GM19240 (cell line): ENCODE measurements around the gene KIF26A.

Experiments
- DNase-seq: peaks from one replicate; pipeline ENCODE4 v3.0.0; 2011; ENCODE audit warnings: low spot score; ENCODE audit not compliant: insufficient read length

The KIF26A gene

GRCh38 chr14:104101086-104101621 lies 37.2 kb upstream of the KIF26A start:
- DNase-seq, result no peak

GRCh38 chr14:104101651-104102281 lies 36.6 kb upstream of the KIF26A start:
- no peak for DNase-seq

- no peak for DNase-seq
Observed at GRCh38 chr14:104102282-104102914, 36.0 kb upstream of the KIF26A start.

- DNase-seq, result no peak
Observed at GRCh38 chr14:104103061-104103445, 35.3 kb upstream of the KIF26A start.

GRCh38 chr14:104103446-104104075 lies 34.8 kb upstream of the KIF26A start:
- no peak for DNase-seq

GRCh38 chr14:104104076-104104901 lies 34.1 kb upstream of the KIF26A start:
- no peak for DNase-seq

- DNase-seq, result no peak
Observed at GRCh38 chr14:104105071-104105821, 33.1 kb upstream of the KIF26A start.

- DNase-seq, result no peak
Observed at GRCh38 chr14:104105822-104106470, 32.4 kb upstream of the KIF26A start.

- no peak for DNase-seq
Observed at GRCh38 chr14:104106471-104106991, 31.9 kb upstream of the KIF26A start.

- DNase-seq, result no peak
Observed at GRCh38 chr14:104107101-104107581, 31.2 kb upstream of the KIF26A start.

GRCh38 chr14:104107611-104108569 lies 30.5 kb upstream of the KIF26A start:
- DNase-seq, result no peak

GRCh38 chr14:104108570-104109541 lies 29.5 kb upstream of the KIF26A start:
- DNase-seq, result no peak

- DNase-seq, result no peak
Observed at GRCh38 chr14:104109731-104110361, 28.5 kb upstream of the KIF26A start.

GRCh38 chr14:104110491-104111209 lies 27.7 kb upstream of the KIF26A start:
- no peak for DNase-seq

- no peak for DNase-seq
Observed at GRCh38 chr14:104111301-104112112, 26.9 kb upstream of the KIF26A start.

GRCh38 chr14:104112113-104112505 lies 26.3 kb upstream of the KIF26A start:
- no peak for DNase-seq
